Ishikawa (cell line): Measurements from ENCODE around the gene ADAMTS1.

ENCODE experiments used
- CEBPB ChIP-seq: IDR thresholded peaks from 2 replicates; pipeline ENCODE4 v1.6.1; 2012
- CREB1 ChIP-seq: IDR thresholded peaks from 2 replicates; pipeline ENCODE4 v1.6.1; 2012; ENCODE audit warnings: low read depth
- EGR1 ChIP-seq: IDR thresholded peaks from 2 replicates; pipeline ENCODE4 v1.6.1; 2012
- EP300 ChIP-seq: IDR thresholded peaks from 2 replicates; pipeline ENCODE4 v1.6.1; 2012; ENCODE audit warnings: borderline replicate concordance
- FOXM1 ChIP-seq: IDR thresholded peaks from 2 replicates; pipeline ENCODE4 v1.6.1; 2012; ENCODE audit warnings: low read depth, borderline replicate concordance
- MAX ChIP-seq: IDR thresholded peaks from 2 replicates; pipeline ENCODE4 v1.6.1; 2012
- NFIC ChIP-seq: IDR thresholded peaks from 2 replicates; pipeline ENCODE4 v1.6.1; 2012
- RAD21 ChIP-seq: IDR thresholded peaks from 2 replicates; pipeline ENCODE4 v1.6.1; 2012; ENCODE audit warnings: low read depth
- REST ChIP-seq: IDR thresholded peaks from 2 replicates; pipeline ENCODE4 v1.6.1; 2012; ENCODE audit warnings: low read depth, mild to moderate bottlenecking
- TAF1 ChIP-seq: IDR thresholded peaks from 2 replicates; pipeline ENCODE4 v1.6.1; 2012; ENCODE audit warnings: low read depth, mild to moderate bottlenecking
- TCF12 ChIP-seq: IDR thresholded peaks from 2 replicates; pipeline ENCODE4 v1.6.1; 2012; ENCODE audit warnings: low read depth
- TEAD4 ChIP-seq: IDR thresholded peaks from 2 replicates; pipeline ENCODE4 v1.6.1; 2012
- USF1 ChIP-seq: IDR thresholded peaks from 2 replicates; pipeline ENCODE4 v1.6.1; 2012
- ZBTB7A ChIP-seq: IDR thresholded peaks from 2 replicates; pipeline ENCODE4 v1.6.1; 2012; ENCODE audit warnings: low read depth

Gene ADAMTS1

GRCh38 chr21:26794597-26795411 lies 50.4 kb downstream of the ADAMTS1 start:
- TF ChIP-seq CREB1 (no peak), CEBPB (no peak), TEAD4 (no peak), MAX (no peak), ZBTB7A (no peak), TCF12 (no peak), REST (no peak), EGR1 (no peak)

GRCh38 chr21:26790296-26790695 lies 54.9 kb downstream of the ADAMTS1 start:
- TF ChIP-seq ZBTB7A (no peak), NFIC (peak; percentile 65)

- no peak for TF ChIP-seq EP300
- TF ChIP-seq EGR1 = no peak
- TF ChIP-seq NFIC = no peak
- TF ChIP-seq TAF1 = no peak
- TF ChIP-seq TEAD4 = no peak
- no peak for TF ChIP-seq FOXM1
- TF ChIP-seq REST = no peak
- TF ChIP-seq USF1 = no peak
- no peak for TF ChIP-seq RAD21
Observed at GRCh38 chr21:26788790-26789189, 56.4 kb downstream of the ADAMTS1 start.
